GM12801 (cell line): ENCODE data around the gene USP20.

ENCODE experiments used
- TF ChIP-seq, protein P1 (sequence below): IDR thresholded peaks from one replicate; pipeline ENCODE4 v1.5.1; 2011; ENCODE audit warnings: control low read depth; ENCODE audit not compliant: insufficient read length; ENCODE audit errors: extremely low read depth

Gene USP20

DNA sequence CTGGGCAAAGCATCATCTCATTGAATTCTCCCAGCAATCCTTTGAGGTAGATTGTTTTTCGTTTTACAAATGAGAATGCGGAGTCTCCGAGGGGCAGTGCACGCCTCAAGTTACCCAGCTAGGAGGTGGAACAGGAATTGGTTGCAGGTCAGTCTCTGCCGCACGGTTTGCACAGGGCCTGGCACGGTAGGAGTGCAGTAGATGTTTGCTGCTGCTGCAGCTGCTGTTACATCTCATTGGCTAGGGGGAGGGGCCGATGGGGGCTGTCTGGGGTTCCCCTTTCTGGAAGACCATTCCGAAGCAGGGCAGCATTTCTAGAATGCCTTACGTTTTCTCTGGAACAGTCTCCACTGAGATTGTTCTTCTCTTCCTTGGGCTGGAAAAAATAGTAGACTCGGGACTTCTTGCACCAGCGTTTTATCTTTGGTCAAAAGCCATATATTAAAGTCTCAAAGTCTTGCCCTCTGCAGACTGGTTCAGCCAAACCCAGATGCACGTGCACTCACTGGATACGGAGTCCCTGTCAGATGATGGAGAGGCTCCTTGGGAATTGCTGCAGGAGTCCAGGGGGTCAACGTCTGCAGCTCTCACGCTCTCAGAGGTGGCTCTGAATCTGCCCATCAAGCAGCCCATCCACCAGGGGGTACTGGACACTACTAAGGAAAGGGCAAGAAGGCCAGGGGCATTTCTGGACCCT lies 1.2 kb downstream of the USP20 start:
- TF ChIP-seq, protein P1, sequence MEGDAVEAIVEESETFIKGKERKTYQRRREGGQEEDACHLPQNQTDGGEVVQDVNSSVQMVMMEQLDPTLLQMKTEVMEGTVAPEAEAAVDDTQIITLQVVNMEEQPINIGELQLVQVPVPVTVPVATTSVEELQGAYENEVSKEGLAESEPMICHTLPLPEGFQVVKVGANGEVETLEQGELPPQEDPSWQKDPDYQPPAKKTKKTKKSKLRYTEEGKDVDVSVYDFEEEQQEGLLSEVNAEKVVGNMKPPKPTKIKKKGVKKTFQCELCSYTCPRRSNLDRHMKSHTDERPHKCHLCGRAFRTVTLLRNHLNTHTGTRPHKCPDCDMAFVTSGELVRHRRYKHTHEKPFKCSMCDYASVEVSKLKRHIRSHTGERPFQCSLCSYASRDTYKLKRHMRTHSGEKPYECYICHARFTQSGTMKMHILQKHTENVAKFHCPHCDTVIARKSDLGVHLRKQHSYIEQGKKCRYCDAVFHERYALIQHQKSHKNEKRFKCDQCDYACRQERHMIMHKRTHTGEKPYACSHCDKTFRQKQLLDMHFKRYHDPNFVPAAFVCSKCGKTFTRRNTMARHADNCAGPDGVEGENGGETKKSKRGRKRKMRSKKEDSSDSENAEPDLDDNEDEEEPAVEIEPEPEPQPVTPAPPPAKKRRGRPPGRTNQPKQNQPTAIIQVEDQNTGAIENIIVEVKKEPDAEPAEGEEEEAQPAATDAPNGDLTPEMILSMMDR = no peak

DNA sequence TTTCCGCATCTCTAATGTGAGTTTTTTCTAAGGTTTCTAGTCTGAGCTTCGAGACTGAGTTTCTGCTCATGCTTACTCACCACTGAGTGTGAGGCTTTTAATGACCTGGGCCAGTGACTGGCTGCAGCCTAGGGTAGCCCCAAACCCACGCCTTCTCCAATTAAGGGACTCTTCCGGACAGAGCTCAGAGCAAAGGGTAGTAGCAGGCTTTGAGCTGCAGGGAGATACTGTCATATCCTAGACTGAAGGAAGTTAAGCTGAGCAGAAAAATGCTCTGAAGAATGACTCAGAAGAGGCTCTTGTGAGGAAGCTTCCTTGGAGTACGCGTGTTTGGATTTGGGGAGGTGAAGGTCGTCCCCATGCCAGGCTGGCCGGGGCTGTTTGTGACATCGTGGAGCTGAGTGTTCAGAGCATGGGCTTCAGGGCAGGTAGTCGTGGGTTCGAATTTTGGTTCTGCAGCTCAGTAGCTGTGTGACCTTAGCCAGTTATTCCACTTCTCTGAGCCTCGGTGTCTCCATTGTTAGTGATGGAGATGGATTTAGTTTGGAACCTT lies 3.5 kb downstream of the USP20 start:
- TF ChIP-seq, protein P1 = no peak

DNA sequence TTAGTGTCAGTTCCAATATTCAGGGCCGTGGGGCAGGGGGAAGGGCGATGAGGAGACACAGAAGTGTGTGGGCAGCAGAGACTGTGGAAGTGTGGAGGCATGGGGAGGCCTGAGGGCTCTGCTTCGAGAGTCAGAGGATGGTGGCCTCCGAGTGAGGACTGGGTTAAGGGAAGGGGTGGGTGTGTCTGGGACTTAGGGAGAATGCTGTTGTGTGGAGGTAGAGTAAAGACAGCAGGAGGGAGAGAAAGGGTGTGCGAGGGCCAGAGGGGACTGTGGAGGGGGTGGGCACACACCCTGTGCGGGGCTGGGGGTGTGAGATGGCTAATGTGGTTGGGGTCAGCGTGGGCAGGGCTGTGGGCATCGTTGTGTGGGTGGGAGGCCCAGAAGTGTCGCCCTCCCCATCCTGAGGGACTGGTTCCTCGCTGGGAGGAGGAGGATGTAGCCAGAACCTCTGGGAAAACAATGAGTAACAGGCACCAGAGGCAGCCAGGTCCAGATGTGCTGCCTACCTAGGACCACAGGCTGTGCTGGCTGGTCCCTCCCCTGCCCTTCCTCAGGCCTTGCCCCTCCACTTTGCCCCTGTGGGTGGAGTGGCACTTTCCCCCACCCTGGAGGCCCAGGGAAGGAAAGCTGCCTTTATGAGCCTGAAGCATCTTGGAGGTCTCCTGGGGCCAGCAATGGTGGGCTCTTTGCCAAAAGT lies 4.2 kb downstream of the USP20 start:
- TF ChIP-seq, protein P1 = no peak

DNA sequence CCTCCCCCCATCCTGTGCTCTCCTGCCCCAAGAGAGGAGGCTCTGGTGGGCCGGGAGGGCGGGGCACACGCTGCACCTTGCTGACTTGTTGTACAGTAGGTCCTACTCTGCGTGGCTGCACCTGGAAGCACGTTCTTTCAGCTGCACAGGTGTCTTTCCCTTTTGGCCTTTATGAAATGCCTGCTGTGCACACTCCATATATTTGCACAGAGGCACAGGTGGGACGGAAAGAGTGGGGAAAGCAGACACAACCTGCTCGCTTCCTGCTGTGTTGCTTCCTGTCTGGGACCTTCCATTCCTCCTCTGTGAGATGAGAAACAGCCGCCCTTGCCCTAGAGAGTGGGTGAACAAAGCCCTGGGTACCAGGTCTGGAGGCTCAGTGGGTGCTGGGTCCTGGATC lies 4.8 kb downstream of the USP20 start:
- TF ChIP-seq, protein P1 = no peak

- TF ChIP-seq, protein P1 = no peak
Observed at GRCh38 chr9:129841071-129841470, 5.8 kb downstream of the USP20 start.

GRCh38 chr9:129845373-129845772 lies 10.1 kb downstream of the USP20 start:
- TF ChIP-seq, protein P1 = no peak

DNA sequence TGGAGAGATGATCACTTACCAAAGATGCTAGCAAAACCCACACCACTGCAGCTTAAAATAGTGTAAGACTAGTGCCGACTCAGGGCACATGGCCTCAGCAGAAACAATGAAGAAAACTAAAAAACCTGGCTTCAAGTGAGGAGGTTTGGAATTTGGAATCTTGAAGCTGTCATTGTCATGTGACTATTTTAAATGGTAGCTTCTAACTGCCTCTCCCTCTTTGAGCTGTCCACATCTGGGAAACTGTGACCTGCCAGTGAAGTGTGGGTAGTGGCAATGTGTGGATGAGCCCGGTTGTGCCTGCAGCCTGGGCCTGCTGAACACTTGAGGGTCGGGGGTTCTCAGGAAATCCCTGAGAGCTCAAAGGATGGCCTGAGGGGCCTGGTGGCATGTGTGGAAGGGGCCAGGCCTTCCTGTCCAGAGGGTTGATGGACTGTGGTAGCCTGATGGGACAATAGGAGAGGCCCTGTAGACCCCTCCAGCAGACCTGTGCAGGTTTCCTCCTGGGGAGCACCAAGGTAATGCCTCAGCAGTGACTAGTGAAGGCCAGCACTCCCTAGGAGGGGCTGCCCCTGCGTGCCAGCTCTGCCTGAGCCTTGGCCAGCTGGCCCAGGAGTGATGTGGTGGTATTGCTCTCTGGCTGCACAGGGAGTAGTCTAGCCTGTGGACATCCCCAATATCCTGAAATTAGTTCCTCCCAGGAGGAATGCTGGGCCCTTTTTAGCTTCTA lies 13.6 kb downstream of the USP20 start:
- TF ChIP-seq, protein P1 = no peak
